MM.1S (cell line): Measurements from ENCODE around the gene SLC6A13.

Experiments
- DNase-seq: peaks from one replicate; pipeline ENCODE4 v3.0.0-alpha.2; 2015
- H2AFZ ChIP-seq: fragments of 300-600 bp; sonication (generic); 2 replicates; pipeline ENCODE4 v1.6.0; 2016; ENCODE audit warnings: antibody characterized with exemption, low read length
- H3F3A ChIP-seq: fragments of 300-600 bp; sonication (generic); 2 replicates; pipeline ENCODE4 v1.6.1; 2016; ENCODE audit warnings: mild to moderate bottlenecking, antibody characterized with exemption, low read length, moderate library complexity, mixed read lengths; ENCODE audit not compliant: insufficient read depth
- H3K27ac ChIP-seq: fragments of 300-600 bp; sonication (generic); 2 replicates; pipeline ENCODE4 v1.5.1; 2016; ENCODE audit warnings: mild to moderate bottlenecking, low read length
- H3K27me3 ChIP-seq: fragments of 300-600 bp; sonication (generic); replicated peaks from 2 replicates; pipeline ENCODE4 v1.6.0; 2016; ENCODE audit warnings: low read length; ENCODE audit not compliant: insufficient read depth
- H3K36me3 ChIP-seq: fragments of 300-600 bp; sonication (generic); replicated peaks from 2 replicates; pipeline ENCODE4 v1.6.1; 2016; ENCODE audit warnings: mild to moderate bottlenecking, low read length, mixed read lengths; ENCODE audit not compliant: insufficient read depth
- H3K4me1 ChIP-seq: fragments of 300-600 bp; sonication (generic); 2 replicates; pipeline ENCODE4 v1.6.1; 2016; ENCODE audit warnings: low read length, mixed read lengths
- H3K4me2 ChIP-seq: fragments of 300-600 bp; sonication (generic); 2 replicates; pipeline ENCODE4 v1.6.0; 2016; ENCODE audit warnings: low read depth, low read length
- H3K4me3 ChIP-seq: fragments of 300-600 bp; sonication (generic); 2 replicates; pipeline ENCODE4 v1.5.1; 2016; ENCODE audit warnings: low read length, mixed read lengths
- H3K79me2 ChIP-seq: fragments of 300-600 bp; sonication (generic); 2 replicates; pipeline ENCODE4 v1.6.1; 2016; ENCODE audit warnings: mixed run types, low read length, mixed read lengths
- H3K9ac ChIP-seq: fragments of 300-600 bp; sonication (generic); 2 replicates; pipeline ENCODE4 v1.6.1; 2016; ENCODE audit warnings: low read length, mixed read lengths
- H3K9me2 ChIP-seq: fragments of 300-600 bp; sonication (generic); replicated peaks from 2 replicates; pipeline ENCODE4 v1.6.1; 2016; ENCODE audit warnings: mild to moderate bottlenecking, low read length, mixed read lengths; ENCODE audit not compliant: insufficient read depth
- H3K9me3 ChIP-seq: fragments of 300-600 bp; sonication (generic); replicated peaks from 2 replicates; pipeline ENCODE4 v1.6.1; 2016; ENCODE audit warnings: mild to moderate bottlenecking, low read length, mixed read lengths; ENCODE audit not compliant: insufficient read depth
- H4K20me1 ChIP-seq: fragments of 300-600 bp; sonication (generic); 2 replicates; pipeline ENCODE4 v1.6.1; 2016; ENCODE audit warnings: mild to moderate bottlenecking, low read length, moderate library complexity, mixed read lengths; ENCODE audit not compliant: insufficient read depth
- EZH2 ChIP-seq: fragments of 300-600 bp; sonication (generic); optimal IDR thresholded peaks from 2 replicates; pipeline ENCODE3; 2017; ENCODE audit warnings: low read depth, mild to moderate bottlenecking, antibody characterized with exemption, low read length, mixed read lengths
- EZH2phosphoT487 ChIP-seq: fragments of 300-600 bp; sonication (generic); IDR thresholded peaks from 2 replicates; pipeline ENCODE4 v1.6.1; 2018; ENCODE audit warnings: antibody characterized with exemption, low read length
- TF ChIP-seq, protein P1 (sequence below): fragments of 300-600 bp; sonication (generic); IDR thresholded peaks from 2 replicates; pipeline ENCODE4 v1.5.1; 2016; ENCODE audit warnings: antibody characterized with exemption, low read length, mixed read lengths

The SLC6A13 gene

DNA sequence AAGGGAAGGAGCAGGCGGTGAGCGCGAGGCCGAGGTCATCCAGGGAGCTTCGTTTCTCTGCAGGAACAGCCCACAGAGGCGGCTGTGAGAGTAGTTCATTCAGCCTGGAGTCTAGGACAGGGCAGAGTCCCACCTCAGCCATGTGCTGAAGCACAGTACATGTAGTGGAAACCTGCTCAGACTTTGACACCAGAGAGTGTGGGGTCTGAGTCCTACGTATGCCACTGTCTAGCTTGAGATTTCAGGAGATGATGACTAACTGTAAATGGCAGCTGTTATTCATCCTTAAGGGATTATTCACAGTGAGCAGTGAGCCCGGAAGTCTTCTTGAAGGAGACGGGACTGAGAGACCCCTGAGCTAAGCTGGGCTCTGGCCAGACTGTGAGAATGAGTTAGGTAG, 938 bp upstream of the SLC6A13 start:
- Histone ChIP-seq H3K4me2 (no peak overlapping the region), H2AFZ (no peak overlapping the region), H3F3A (no peaks in the 10 kb centered on the region), H3K9me2 (no peaks in the 10 kb centered on the region), H3K36me3 (no peaks in the 10 kb centered on the region), H4K20me1 (no peaks in the 10 kb centered on the region), H3K9me3 (no peaks in the 10 kb centered on the region), H3K27me3 (peaks cover 10% of the 10 kb centered on the region), H3K9ac (no peak overlapping the region), H3K79me2 (no peaks in the 10 kb centered on the region), H3K4me3 (no peak overlapping the region), H3K4me1 (no peaks in the 10 kb centered on the region), H3K27ac (no peak overlapping the region)
- no peak for DNase-seq
- TF ChIP-seq EZH2 (no peak), EZH2phosphoT487 (no peak)
- TF ChIP-seq, protein P1, sequence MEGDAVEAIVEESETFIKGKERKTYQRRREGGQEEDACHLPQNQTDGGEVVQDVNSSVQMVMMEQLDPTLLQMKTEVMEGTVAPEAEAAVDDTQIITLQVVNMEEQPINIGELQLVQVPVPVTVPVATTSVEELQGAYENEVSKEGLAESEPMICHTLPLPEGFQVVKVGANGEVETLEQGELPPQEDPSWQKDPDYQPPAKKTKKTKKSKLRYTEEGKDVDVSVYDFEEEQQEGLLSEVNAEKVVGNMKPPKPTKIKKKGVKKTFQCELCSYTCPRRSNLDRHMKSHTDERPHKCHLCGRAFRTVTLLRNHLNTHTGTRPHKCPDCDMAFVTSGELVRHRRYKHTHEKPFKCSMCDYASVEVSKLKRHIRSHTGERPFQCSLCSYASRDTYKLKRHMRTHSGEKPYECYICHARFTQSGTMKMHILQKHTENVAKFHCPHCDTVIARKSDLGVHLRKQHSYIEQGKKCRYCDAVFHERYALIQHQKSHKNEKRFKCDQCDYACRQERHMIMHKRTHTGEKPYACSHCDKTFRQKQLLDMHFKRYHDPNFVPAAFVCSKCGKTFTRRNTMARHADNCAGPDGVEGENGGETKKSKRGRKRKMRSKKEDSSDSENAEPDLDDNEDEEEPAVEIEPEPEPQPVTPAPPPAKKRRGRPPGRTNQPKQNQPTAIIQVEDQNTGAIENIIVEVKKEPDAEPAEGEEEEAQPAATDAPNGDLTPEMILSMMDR: no peak

DNA sequence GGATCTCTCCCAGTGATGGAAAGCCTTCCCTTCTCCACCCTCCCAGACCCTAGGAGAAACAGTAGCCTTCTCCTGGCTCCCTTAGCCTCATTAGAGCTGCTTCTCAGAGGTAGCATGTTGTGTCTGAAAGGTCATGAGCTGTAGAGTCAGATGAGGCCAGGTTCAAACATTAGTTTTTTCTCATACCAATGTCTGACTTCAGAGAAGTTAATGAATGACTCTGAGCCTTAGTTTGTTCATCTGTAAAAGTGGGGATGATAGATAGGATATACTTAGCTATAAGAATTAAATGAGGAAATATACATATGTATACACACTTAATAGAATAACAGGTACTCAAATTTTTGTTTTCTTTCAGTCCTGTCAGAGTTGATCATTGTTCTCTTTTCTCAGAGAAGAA, 523 bp downstream of the SLC6A13 start:
- no peak for DNase-seq
- peaks cover 24% of the 10 kb centered on the region for H3K27me3 ChIP-seq
- no peaks in the 10 kb centered on the region for H3K9me3 ChIP-seq
- H3K9me2 ChIP-seq: no peaks in the 10 kb centered on the region
- H3K79me2 ChIP-seq: no peaks in the 10 kb centered on the region
- H4K20me1 ChIP-seq: no peaks in the 10 kb centered on the region
- no peaks in the 10 kb centered on the region for H3K4me1 ChIP-seq
- H3K27ac ChIP-seq: no peak overlapping the region
- no peak overlapping the region for H2AFZ ChIP-seq
- no peak overlapping the region for H3K4me3 ChIP-seq
- no peaks in the 10 kb centered on the region for H3F3A ChIP-seq
- no peak overlapping the region for H3K9ac ChIP-seq
- H3K4me2 ChIP-seq: no peak overlapping the region
- TF ChIP-seq EZH2 (no peak), EZH2phosphoT487 (no peak)
- TF ChIP-seq, protein P1: no peak
- no peaks in the 10 kb centered on the region for H3K36me3 ChIP-seq

DNA sequence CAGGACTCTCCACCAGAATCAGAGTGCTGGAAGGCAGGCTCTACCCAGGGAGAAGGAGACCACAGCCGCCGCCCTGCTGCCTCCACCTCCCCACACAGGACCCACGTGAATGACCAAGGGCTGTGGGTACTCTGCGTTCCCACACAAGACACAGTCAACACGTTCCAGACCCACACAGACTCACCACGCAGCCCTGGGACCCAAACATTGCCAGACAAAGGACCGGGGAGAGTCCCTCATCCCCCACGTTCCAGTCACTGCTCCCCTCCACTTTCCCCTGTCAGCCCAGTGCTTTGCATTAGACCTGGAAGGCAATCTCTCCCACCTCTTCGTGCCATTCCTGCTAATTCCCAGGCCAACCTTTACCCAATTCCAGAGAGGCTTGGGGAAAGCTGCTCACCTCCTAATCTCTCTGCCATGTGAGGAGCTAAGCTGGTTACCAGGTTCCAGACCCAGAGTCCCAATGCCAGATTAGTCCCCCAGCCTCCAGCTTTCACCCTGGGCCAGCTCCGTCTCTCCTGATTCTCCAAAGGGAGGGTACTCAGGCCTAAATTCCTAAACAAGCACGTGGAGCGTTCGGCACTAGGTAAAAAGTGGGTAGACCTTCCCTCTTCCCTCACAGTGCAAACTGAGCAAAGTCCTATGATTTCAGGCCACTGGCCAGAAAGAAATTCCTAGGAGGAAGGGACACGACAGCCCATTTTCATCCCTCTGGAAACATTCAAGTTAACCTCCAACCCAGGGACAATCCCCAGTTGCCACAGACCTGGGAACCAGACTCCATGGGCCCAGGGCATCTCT, 4.9 kb downstream of the SLC6A13 start:
- H3K79me2 ChIP-seq: no peaks in the 10 kb centered on the region
- no peak overlapping the region for H2AFZ ChIP-seq
- H3K4me2 ChIP-seq: no peak overlapping the region
- DNase-seq: no peak
- H3F3A ChIP-seq: no peaks in the 10 kb centered on the region
- H4K20me1 ChIP-seq: no peaks in the 10 kb centered on the region
- no peak overlapping the region for H3K27ac ChIP-seq
- H3K4me3 ChIP-seq: no peak overlapping the region
- H3K9me3 ChIP-seq: no peaks in the 10 kb centered on the region
- no peaks in the 10 kb centered on the region for H3K4me1 ChIP-seq
- no peaks in the 10 kb centered on the region for H3K9me2 ChIP-seq
- H3K36me3 ChIP-seq: no peaks in the 10 kb centered on the region
- H3K27me3 ChIP-seq: peaks cover 38% of the 10 kb centered on the region
- TF ChIP-seq EZH2phosphoT487 (no peak), EZH2 (no peak)
- TF ChIP-seq, protein P1: no peak
- no peak overlapping the region for H3K9ac ChIP-seq
